Activated T-helper 1 cell treated with Interleukin-2 at 50 U/mL for 16 hours (primary cell): ENCODE results near the gene MRPS23.
A peak's percentile ranks its signal among the peaks of the same experiment; 100 is the strongest.
"Not testable (repeated sequence)": the region's sequence is repeated elsewhere in the genome, so short reads cannot be mapped to it uniquely, and the experiment has no call there.

Experiments used
- DNase-seq: peaks from one replicate; pipeline ENCODE4 v3.0.0-alpha.2; 2020; ENCODE audit warnings: low read depth

The MRPS23 gene

DNA sequence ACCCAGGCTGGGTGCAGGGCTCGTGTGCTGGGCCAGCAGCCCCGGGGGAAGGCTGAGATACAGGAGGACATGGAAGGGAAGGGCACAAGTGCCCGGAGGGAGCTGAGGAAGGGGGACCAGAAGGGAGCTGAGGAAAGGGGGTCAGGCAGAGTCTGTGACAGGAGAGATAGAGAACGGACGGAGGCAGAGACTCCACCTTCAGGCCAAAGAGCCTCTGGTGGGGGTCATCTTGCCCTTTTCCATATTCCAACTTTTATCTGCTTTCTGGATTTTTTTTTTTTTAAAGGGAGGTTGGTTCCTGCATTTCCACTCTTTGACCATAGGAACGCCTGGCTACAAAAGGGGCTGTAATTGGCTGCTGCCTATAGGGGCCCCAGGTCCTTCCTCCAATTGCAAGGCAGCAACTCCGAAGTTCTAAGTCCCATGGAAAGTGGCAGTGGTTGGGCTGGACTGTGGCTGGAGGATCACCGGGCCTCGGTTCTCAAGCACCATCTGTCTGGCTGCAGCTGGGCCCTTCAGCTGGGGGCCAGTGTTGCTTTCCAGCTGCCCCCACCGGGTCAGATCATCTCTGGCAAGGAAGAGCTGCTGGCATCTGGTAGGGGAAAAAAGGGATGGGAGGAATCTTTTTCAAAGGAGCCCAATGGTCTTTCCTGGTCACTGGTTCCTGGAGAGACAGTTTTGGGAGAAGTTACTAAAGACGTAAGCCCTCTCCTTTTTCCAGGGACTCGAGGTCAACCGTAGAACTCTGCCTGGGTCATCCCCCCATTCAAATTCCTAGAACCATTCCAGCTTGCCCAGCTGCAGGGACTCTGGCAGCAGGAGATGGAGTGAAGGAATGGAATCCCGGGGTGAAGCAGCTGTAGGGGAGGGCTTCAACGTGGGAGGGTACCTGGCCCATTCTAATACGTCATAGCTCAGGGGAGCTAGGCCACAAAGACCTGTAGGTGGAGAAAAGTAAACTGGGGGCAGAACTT is 13.1 kb upstream of the MRPS23 start:
- DNase-seq: no peak

DNA sequence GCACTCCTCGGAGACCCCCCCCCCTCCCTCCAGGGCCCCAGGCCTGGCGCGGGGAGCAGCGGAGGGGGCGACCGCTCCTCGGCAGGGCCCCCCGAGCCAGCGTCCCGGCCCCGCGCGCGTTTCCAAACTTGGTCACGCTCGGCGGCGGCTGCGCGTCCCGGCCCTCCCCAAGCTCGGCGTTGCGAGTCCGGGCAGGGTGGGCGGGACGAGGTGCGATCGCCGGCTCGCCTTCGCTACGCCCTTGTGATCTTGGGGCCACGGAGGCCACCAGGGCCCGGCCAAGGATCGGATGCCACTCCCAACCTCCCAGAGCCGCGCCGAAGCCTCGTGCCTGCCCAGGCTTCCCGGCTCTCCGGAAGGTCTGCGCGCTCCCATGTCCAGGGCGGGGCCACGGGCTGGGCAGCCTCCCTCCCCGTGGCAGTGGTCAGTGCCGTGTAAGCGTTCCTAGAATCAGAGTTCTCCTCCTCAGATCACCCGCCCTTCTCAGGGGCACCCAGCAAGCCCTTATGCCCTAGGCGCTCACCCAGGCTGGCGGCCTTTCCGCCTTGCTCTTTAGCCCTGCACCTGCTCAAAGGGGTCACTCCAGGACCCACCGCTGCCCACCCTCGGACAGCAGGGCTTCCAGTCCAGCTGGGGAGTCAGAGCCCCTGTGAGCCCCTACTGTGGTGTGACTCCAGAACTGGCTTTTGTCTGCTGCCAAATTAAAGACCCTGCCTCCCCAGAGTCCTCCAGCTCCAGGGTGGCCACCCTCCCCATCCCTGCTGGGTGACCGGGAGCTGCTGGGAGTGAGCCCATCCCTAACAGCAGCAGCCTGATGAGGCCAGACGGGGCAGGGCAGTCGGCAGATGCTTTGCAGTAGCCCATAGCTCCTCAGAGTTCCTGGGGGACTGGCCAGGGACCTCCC is 12.2 kb upstream of the MRPS23 start:
- no peak for DNase-seq

DNA sequence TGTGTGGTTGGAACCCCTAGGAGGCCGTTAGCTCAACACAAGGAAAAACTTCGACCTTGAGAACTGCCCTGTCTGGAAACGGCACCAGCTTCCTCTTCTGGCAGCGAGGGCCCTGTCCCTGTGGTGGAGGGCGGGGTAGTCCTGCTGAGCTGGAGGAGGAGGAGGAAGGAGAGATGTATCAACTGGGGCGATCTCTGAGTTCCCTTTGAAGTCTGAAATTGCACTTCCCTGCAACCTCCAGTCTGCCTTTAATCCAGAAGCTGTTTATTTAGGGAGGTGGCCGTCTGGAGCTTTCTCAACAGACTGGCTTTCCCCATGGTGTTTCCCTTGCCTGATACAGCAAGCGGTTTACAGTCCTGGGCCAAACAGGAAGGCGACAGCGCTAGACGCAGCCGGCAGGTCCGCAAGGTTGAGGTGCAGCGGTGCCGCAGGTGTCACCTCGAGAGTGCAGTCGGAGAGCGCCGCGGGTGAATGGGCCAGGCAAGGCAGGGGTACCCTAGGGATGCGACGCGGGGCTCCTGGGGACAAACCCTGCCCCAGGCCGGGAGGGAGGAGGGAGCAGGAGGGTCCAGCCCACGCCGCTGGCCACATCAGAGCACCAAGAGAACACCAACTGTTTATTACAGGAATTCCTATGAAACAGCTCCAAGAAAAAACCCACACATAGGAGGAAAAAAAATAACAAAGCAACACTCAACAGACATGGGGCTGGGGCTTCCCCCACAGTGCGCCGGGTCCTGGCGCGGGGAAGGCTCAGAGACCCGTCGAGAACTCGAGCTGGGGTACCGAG is 11.4 kb upstream of the MRPS23 start:
- peak; percentile 25 for DNase-seq

DNA sequence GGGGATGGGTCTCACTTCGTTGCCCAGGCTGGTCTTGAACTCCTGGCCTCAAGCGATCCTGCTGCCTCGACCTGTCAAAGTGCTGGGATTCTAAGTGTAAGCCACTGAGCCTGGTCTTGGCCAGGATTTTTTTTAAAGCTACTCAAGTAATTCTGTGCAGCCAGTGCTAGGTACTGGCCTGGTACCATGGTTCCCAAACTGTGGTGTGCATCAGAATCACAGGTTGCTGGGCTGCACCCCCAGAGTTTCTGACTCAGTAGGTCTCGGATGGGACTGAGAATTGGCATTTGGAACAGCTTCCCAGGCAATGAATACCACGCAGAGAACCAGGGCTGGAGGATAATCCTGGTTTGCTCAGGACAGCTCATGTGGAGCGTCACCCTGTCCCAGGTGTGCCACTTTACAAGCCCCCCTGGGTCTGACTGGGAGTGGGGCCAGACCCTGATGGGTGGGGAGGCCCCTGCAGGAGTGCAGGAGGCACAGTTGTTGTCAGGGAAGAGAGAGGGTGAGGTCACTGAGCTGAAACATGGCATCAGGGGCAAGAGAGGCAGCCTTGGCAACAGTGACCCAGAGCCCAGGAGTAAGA is 10.7 kb upstream of the MRPS23 start:
- DNase-seq: no peak

DNA sequence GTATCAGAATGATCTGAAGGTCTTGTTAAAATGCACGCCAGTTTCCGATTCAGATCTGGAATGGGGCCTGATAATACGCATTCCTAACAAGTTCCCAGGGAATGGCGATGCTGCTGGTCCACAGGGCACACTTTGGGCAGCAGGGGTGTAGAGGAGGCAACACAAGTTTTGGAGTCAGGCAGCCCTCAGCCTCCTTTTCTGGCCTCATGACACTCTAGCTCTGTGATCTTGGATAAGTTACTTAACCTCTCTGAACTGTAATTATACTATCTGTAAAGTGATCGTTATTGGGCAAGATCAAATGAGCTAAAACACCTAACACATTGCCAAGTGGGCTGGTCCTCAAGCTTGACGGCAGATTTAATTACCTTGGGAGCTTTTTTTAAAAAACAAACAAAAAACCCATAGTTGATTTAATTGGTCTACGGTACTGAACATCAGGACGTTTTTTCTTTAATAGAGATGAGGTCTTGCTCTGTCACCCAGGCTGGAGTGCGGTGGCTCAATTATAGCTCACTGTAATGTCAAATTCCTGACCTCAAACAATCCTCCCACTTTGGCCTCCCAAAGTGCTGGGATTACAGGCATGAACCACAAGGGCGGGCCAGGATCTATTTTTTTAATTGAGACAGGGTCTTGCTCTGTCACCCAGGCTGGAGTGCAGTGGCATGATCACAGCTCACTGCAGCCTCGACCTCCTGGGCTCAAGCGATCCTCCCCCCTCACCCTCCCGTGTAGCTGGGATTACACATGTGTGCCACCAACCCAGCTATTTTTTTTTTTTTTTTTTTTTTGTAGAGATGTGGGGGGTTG is 10.0 kb upstream of the MRPS23 start:
- no peak for DNase-seq

DNA sequence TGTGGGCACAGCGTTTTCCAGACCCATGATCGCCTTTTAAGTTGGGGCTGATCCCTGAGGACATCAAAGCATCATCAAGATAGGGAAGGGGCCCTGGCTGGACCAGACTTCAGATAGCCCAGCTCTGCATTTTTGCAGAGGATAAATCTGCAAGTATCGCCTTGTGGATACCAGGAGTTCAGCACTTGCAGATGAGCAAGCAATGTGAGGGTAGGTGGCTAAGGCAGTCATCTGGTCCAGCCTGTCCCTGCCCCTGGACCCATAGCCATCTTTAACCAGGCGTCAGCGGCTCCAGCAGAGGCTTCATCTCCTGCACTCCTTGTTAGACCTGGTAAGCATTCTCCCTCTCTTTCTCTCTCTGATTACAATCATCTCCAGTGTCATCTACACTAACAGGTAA is 9.0 kb upstream of the MRPS23 start:
- DNase-seq: no peak

DNA sequence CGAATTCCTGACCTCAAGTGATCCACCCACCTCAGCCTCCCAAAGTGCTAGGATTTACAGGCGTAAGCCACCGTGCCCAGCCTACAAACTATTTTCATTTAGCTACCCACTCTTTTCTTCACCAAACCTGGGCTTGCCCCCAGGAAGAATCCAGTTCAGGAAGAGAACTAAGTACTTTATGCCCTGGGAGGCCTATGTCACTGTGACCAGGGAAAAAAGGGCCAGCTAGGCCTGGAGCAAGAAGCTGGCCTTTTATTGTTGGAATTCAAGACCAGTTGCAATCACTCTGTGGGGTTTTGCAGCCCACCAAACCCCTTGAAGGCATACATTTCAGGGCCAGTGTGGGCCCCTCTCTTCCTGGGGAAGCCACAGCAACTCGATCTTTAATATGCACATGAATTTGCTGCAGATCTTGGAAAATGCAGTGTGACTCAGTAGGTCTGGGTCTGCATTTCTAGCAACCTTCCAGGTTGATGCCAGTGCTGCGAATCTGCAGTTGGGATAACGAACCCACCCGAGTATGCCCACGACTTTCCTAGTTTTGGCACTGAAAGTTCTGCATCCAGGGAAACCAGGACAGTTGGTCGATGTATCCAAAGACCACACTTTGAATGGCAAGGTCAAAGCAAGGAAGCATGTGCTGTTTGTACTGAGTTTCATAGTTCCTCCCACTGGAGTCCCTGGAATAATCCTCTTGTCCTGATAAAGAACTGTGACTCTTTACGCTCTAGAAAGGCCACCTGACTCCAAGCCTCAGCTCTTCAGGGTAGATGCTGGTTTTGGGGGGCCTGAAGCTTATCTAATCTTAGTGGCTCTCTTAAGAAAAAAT is 7.2 kb upstream of the MRPS23 start:
- DNase-seq: no peak

DNA sequence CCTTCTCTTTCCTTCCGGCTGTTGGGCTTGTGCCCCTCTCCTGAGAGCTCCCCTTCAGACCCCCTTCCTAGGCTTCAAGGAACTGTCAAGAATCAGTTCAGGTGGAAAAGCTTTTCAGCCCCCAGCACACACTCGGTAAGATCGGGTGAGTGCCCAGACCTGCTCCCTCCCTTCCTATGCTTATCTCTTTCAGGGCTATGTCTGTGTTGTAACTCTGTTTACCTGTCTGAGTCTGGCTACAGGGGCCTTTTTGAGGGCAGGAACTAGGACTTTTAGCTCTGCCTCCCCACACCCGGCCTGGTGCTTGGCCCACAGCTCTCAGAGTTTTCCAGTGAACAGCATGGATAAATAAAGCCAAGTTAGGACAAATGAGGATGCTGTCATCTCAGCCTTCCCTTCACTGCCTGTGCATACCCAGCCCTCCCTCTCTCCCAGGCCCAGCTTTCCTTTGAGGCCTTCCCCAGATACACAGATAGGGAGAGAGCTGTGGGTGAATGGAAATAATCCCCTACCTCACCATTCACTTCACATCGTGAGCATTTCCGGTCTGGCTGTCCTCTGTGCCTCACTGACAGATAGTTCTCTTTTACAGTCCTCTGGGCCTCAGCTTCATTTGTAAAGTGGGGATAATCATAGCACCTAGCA is 5.7 kb upstream of the MRPS23 start:
- no peak for DNase-seq

DNA sequence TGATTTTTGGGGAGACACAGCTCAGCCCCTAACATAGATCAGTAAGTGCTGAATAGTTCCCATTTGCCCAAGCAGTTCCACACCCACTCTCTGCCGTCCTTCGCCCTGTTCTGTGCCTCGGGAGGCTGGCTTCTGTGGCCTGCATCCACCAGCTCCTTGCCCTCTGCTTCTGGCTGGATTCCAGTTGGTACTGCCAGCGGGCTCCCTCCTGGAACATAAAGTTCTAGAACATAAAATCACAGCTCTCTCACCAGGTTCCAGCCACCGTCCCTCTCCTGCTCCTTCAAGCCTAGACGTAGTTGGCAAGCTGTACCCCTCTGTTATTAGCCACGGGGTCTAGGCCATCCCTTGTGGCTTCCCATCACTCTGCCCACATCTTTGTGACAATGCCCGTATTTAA is 3.9 kb upstream of the MRPS23 start:
- DNase-seq: no peak

DNA sequence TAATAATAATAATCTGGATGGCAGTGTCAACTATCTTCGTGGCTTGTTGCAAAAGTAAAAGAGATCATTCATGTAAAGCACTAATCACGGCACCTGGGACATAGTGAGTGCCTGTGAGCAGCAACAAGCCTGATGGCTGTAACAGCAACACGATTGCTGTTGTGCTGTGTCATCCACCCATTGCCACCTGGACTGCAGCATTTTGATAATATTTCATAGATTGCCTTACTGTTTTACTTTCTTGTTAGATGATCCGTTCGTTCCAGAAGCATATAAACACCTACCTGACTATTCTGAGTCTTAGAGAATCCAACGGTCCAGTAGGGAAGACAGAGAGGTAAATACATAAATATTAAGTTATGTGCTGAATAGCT is 3.1 kb upstream of the MRPS23 start:
- no peak for DNase-seq

DNA sequence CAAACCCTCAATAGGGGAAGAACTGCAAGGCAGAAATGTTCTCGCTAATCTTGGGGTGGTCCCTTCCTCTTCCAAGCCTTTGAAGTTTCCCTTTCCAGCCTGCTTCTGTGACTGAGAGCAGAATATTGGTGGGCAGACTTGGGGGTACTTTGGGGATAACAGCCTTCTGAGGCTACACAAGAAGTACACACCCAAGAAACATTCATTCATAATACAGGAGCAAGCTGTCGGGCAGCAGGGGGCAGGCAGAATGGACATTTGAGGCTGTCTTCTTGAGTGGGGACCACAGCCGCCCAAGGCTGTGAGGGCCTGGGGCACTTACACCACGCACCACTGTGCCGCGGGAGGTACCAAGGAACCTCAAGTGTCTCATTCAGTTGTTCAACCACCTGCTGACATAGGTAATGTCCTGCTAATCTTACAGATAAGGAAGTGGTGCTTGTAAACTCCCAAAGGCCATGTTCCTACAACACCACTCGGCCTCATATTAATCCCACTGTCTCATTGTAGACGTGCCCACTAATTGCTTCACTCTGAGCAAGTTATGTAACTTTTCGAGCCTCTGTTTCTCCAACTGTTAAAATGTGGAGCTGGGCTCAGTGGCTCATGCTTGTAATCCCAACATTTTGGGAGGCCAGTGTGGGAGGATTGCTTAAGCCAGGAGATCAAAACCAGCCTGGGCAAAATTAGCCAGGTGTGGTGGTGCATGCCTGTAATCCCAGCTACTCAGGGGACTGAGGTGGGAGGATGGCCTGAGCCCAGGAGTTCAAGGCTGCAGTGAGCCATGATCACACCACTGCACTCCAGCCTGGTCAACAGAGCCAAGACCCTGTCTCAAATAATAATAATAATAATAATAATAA is 2.5 kb upstream of the MRPS23 start:
- no peak for DNase-seq

DNA sequence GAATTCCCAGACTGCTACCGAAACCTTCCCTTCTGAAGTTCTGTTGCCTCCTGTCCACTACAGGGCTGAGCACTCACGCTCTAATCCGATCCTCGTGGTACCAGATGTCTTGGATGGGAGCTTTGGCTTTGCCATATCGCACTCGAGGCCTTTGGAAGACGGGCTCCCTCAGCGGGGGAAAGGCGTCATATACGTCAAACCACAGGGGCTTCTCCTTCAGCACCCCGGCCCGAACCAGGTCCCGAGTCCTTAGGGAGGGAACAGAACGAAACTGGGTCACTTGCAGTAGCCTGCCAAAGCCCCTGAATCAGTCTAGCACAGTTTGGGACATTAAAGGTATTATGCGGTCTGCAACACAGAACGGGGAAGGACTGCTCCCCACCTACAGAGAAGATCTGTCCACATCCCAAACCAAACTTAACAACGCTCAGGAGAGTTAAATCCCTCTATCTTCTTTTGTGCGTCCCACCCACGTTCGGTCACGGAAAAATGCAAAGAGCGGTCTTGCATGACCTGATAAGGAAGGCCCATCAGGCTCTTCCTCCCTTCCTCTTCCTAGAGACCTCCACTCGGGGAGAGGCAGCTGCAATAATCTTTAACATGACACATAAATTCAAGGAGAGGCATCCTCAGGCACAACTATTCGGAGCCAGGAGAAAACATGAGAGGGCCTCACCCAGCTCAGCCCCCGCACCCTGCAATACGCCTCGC is 526 bp downstream of the MRPS23 start:
- no peak for DNase-seq

DNA sequence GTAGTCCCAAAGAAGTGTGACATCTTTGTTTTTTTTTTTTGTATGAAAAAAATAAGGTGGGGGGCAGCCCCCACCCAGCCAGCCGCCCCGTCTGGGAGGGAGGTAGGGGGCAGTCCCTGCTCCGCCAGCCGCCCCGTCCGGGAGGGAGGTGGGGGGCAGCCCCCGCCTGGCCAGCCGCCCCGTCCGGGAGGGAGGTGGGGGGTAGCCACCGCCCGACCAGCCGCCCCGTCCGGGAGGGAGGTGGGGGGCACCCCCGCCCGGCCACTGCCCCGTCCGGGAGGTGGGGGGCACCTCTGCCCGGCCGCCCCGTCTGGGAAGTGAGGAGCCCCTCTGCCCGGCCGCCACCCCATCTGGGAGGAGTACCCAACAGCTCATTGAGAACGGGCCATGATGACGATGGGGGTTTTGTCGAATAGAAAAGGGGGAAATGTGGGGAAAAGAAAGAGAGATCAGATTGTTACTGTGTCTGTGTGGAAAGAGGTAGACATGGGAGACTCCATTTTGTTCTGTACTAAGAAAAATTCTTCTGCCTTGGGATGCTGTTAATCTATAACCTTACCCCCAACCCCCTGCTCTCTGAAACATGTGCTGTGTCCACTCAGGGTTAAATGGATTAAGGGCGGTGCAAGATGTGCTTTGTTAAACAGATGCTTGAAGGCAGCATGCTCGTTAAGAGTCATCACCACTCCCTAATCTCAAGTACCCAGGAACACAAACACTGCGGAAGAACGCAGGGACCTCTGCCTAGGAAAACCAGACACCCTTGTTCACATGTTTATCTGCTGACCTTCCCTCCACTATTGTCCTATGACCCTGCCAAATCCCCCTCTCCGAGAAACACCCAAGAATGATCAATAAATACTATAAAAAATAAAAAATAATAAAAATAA is 3.5 kb downstream of the MRPS23 start:
- DNase-seq: not testable (repeated sequence)

DNA sequence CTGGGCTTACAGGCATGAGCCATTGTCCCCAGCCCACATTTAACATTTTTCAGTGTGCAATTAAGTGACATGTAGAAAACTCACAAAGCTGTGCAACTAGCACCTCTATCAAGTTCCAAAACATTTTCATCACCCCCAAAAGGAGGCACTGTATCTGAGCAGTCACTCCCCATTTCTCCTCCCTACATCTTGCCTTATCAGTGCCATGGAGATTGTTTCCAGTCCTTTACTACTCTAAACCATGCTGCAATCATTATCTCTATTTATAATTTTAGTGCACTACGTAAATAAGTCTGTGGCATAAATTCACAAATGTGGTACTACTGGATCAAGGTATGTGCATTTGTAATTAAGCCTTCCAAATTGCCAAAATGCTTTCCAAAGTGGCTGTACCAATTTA is 7.6 kb downstream of the MRPS23 start:
- DNase-seq: no peak

DNA sequence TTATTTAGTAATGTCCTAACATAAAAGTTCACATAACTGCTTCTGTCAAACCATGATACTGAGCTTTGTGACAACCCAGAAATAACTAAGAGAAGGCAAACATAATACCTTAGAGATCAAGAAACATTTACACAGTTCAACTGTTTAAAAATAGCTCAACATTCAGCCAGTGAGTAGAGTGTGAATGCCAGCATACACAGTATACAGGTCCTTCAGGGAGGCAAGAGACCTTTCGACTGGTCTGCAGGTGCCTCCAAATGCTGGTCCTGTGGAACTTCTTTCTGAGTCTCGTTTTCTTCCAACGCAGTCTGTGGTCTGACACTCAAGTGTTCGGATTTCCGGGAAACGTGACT is 10.3 kb downstream of the MRPS23 start:
- no peak for DNase-seq

DNA sequence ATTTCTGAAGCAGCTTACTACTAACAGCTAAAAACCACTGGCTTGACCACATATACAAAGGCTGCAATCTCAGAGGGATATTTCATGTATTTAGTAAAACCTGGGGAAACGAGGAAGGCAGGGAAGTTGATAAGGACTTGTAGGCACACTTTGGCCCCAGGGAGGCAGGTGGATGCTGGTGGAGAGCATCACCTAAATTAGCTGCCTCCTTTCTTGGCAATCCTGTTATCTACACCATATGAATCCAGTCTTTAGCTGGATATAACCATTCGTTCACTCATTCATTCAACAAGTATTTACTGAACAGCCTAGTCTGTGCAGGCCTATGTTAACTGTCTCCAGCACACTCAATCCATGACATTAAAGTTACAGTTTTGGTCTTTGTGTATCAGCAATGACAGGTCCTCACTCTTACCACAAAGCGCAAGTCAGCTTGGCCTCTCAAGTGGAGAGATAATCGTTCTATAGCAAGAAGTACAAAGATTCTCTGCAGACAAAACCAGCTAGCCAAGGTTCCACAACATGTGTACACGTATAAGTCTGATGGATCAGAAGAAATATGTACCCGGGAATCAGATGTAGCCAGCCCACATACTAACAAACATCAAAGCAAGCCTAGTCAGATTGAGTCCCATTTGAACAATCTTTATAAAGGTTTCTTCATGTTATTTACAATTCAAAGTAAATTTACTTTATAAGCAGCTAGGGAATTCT is 10.8 kb downstream of the MRPS23 start:
- DNase-seq: no peak
